GM15510 (cell line): ENCODE results near the gene PTPRN2.

ENCODE experiments used
- POLR2A ChIP-seq: IDR thresholded peaks from 3 replicates; pipeline ENCODE4 v1.6.1; 2011; ENCODE audit warnings: borderline replicate concordance; ENCODE audit not compliant: insufficient read length; ENCODE audit errors: extremely low read depth

The PTPRN2 gene

GRCh38 chr7:157839672-157840167 lies 747.9 kb downstream of the PTPRN2 start:
- TF ChIP-seq POLR2A, result no peak

GRCh38 chr7:157839226-157839625 lies 748.4 kb downstream of the PTPRN2 start:
- no peak for TF ChIP-seq POLR2A

GRCh38 chr7:157837561-157837960 lies 750.1 kb downstream of the PTPRN2 start:
- no peak for TF ChIP-seq POLR2A

DNA sequence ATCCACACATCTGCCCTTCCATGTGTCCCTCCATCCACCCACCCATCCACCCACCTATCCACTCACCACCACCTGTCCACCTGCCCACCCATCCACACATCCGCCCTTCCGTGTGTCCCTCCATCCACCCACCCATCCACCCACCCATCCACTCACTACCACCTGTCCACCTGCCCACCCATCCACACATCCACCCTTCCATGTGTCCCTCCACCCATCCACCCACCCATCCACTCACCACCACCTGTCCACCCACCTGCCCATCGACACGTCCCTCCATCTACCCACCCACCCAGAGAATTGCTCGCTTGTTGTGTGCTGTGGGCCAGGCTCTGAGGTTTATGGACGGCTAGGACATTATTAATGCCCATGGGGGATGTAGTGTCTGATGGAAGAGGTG lies 750.6 kb downstream of the PTPRN2 start:
- no peak for TF ChIP-seq POLR2A

- TF ChIP-seq POLR2A, result no peak
Measured at GRCh38 chr7:157834501-157835163, 753.0 kb downstream of the PTPRN2 start.

DNA sequence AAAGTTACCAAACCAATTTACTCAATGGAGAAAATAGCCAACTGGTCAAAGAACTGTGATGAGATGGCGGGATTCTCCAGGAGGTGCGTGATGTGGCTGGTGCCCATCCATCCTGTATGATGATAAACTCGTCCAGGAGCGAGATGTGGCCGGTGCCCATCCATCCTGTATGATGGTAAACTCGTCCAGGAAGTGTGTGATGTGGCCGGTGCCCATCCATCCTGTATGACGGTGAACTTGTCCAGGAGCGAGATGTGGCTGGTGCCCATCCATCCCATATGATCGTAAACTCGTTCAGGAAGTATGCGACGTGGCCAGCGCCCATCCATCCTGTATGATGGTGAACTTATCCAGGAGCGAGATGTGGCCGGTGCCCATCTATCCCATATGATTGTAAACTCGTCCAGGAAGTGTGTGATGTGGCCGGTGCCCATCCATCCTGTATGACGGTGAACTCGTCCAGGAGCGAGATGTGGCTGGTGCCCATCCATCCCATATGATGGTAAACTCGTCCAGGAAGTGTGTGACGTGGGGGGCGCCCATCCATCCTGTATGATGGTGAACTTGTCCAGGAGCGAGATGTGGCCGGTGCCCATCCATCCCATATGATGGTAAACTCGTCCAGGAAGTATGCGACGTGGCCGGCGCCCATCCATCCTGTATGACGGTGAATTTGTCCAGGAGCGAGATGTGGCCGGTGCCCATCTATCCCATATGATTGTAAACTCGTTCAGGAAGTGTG lies 754.6 kb downstream of the PTPRN2 start:
- TF ChIP-seq POLR2A, result no peak

- TF ChIP-seq POLR2A, result no peak
Measured at GRCh38 chr7:157832421-157832820, 755.2 kb downstream of the PTPRN2 start.

- TF ChIP-seq POLR2A, result no peak
Measured at GRCh38 chr7:157832006-157832405, 755.6 kb downstream of the PTPRN2 start.

- no peak for TF ChIP-seq POLR2A
Measured at GRCh38 chr7:157831143-157831905, 756.3 kb downstream of the PTPRN2 start.

- TF ChIP-seq POLR2A, result no peak
Measured at GRCh38 chr7:157830331-157830730, 757.3 kb downstream of the PTPRN2 start.

DNA sequence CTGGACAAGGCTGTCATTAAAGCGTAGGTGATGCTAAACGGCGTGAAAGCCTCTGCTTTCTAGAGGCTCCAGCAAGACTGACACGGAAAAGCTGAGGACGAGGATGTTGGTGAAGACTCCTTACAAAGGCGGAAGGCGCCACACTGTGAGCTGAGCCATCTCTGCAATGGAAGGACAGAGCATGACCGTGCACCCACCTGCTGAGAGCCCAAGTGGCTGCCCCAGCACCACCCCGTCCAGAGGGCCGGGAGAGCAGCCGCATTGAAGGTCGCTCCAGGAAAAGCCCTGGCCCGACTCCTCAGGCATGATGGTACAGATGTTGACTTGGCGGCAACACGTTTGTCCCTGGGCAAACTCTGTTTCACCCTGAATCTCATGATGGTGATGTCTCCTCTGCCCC lies 758.1 kb downstream of the PTPRN2 start:
- no peak for TF ChIP-seq POLR2A

DNA sequence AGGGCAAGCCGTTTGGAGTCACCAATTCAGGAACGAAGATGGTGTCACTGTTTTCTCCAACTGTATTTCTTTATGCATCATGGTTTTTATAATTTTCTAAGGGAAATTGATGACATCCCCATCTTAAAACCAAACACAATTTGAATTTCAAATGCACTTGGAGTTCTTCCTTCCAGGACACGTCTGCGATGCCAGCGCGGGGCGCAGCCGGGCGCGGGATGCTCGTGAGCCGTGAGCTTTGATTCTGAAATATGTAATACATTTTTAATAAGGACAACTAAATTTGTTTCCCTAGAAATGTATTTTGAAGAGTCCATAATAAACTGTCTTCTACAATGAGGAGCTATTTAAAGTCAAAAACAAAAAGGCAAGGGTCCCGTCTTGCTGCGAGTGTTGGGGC lies 758.7 kb downstream of the PTPRN2 start:
- TF ChIP-seq POLR2A, result no peak

DNA sequence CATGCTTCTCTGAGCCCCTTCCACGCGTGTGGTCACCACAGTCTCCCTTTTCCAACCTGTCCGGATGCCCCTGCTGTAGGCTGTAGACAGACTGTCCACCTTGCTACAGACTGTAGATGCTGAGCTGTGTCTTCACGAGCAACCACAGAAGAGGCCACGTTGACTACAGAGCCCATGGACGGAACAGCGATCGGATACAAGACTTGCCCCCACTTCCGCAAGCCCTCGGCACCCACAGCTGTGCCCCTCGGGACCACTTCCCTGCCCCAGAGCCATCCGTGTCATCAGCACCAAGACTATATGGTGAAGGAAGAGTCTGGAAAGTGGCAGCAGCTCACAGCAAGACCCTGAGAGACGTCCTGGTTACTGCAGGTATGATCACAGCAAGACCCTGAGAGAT lies 759.4 kb downstream of the PTPRN2 start:
- TF ChIP-seq POLR2A, result no peak

DNA sequence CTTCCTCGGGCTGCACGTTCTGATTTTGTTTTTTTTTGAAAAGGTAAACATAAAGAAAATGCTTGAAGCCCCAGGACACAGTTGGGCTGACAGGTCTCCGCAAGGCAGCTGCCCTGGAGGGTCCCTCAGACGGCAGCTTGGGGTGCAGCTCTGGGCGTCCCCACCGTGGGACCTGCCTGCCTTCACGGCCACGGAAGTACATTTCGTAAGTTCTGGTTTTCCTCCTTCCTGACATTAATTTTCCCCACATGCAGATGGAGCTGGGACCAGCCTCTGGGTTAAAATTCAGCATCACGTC lies 759.8 kb downstream of the PTPRN2 start:
- no peak for TF ChIP-seq POLR2A

GRCh38 chr7:157827045-157827862 lies 760.4 kb downstream of the PTPRN2 start:
- TF ChIP-seq POLR2A, result no peak
